ENCODE measurements around the gene SYAP1.

DNA sequence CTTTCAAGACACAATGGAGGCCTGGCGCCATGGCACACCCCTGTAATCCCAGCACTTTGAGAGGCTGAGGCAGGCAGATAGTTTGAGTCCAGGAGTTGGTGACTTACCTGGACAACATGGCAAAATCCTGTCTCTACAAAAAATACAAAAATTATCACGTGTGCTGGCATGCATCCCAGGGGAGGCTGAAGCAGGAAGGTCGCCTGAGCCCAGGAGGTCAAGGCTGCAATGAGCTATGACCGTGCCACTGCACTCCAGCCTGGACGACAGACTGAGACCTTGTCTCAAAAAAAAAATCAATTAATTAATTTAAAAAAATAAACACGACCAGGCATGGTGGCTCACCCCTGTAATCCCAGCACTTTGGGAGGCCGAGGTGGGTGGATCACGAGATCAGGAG is 4.9 kb upstream of the SYAP1 start:
- TF ChIP-seq CTCF (conservative IDR thresholded peaks at IDR 0.05; ENCODE audit: low read depth in 2 of 2) = no peak
- no peak for TF ChIP-seq EZH2 (IDR thresholded peaks at IDR 0.05; ENCODE audit: low read depth, unreplicated experiment)
- no peak for TF ChIP-seq POLR2AphosphoS5 (IDR thresholded peaks at IDR 0.05; ENCODE audit: low read depth)
- no peak for TF ChIP-seq EZH2phosphoT487 (IDR thresholded peaks at IDR 0.05; ENCODE audit: unreplicated experiment)
- no peak for TF ChIP-seq CREB1 (CRISPR knock-in tag; IDR thresholded peaks at IDR 0.05; ENCODE audit: low read depth)
- TF ChIP-seq, protein P1, sequence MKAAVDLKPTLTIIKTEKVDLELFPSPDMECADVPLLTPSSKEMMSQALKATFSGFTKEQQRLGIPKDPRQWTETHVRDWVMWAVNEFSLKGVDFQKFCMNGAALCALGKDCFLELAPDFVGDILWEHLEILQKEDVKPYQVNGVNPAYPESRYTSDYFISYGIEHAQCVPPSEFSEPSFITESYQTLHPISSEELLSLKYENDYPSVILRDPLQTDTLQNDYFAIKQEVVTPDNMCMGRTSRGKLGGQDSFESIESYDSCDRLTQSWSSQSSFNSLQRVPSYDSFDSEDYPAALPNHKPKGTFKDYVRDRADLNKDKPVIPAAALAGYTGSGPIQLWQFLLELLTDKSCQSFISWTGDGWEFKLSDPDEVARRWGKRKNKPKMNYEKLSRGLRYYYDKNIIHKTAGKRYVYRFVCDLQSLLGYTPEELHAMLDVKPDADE (IDR thresholded peaks at IDR 0.05) = no peak
- TF ChIP-seq, protein P2, sequence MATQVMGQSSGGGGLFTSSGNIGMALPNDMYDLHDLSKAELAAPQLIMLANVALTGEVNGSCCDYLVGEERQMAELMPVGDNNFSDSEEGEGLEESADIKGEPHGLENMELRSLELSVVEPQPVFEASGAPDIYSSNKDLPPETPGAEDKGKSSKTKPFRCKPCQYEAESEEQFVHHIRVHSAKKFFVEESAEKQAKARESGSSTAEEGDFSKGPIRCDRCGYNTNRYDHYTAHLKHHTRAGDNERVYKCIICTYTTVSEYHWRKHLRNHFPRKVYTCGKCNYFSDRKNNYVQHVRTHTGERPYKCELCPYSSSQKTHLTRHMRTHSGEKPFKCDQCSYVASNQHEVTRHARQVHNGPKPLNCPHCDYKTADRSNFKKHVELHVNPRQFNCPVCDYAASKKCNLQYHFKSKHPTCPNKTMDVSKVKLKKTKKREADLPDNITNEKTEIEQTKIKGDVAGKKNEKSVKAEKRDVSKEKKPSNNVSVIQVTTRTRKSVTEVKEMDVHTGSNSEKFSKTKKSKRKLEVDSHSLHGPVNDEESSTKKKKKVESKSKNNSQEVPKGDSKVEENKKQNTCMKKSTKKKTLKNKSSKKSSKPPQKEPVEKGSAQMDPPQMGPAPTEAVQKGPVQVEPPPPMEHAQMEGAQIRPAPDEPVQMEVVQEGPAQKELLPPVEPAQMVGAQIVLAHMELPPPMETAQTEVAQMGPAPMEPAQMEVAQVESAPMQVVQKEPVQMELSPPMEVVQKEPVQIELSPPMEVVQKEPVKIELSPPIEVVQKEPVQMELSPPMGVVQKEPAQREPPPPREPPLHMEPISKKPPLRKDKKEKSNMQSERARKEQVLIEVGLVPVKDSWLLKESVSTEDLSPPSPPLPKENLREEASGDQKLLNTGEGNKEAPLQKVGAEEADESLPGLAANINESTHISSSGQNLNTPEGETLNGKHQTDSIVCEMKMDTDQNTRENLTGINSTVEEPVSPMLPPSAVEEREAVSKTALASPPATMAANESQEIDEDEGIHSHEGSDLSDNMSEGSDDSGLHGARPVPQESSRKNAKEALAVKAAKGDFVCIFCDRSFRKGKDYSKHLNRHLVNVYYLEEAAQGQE (IDR thresholded peaks at IDR 0.05; ENCODE audit: unreplicated experiment) = no peak
- TF ChIP-seq ZNF114 (CRISPR knock-in tag; IDR thresholded peaks at IDR 0.05) = no peak
- TF ChIP-seq JUNB (IDR thresholded peaks at IDR 0.05; ENCODE audit: unreplicated experiment) = no peak
- TF ChIP-seq NANOG (IDR thresholded peaks at IDR 0.05; ENCODE audit: borderline replicate concordance) = no peak
